HepG2 (cell line): Measurements from ENCODE around the gene SLC28A1. TPM values are rescaled to one million over a fixed set of nuclear protein-coding genes. Genes with fewer than 3 reads are reported as not detected.

ENCODE experiments used
- ARHGAP35 ChIP-seq: sonication (generic); formaldehyde crosslinking; IDR thresholded peaks from 2 replicates; pipeline ENCODE4 v1.9.0; 2022; ENCODE audit warnings: mild to moderate bottlenecking, inconsistent platforms, moderate library complexity, missing genetic modification reagents, borderline replicate concordance
- DMTF1 ChIP-seq: sonication (generic); formaldehyde crosslinking; IDR thresholded peaks from 2 replicates; pipeline ENCODE4 v1.4.0; 2020; ENCODE audit warnings: mild to moderate bottlenecking, missing genetic modification reagents
- DPF2 ChIP-seq: sonication (generic); formaldehyde crosslinking; IDR thresholded peaks from 2 replicates; pipeline ENCODE4 v1.4.0; 2020; ENCODE audit warnings: mild to moderate bottlenecking, low read depth, missing genetic modification reagents, borderline replicate concordance
- EHMT2 ChIP-seq: fragments of 200-600 bp; sonication (generic); IDR thresholded peaks from 2 replicates; pipeline ENCODE4 v1.7.0; 2017; ENCODE audit warnings: antibody characterized with exemption, low read depth, low read length, borderline replicate concordance
- ESRRA ChIP-seq: sonication (generic); formaldehyde crosslinking; IDR thresholded peaks from 2 replicates; pipeline ENCODE4 v1.5.1; 2020; ENCODE audit warnings: mild to moderate bottlenecking, low read depth, missing genetic modification reagents
- KDM4B ChIP-seq: sonication (generic); formaldehyde crosslinking; IDR thresholded peaks from 2 replicates; pipeline ENCODE4 v1.4.0; 2020; ENCODE audit warnings: missing genetic modification reagents
- MEF2D ChIP-seq: sonication (generic); formaldehyde crosslinking; IDR thresholded peaks from 2 replicates; pipeline ENCODE4 v1.5.1; 2020; ENCODE audit warnings: mild to moderate bottlenecking, missing genetic modification reagents
- RBFOX2 ChIP-seq: fragments of 200-400 bp; formaldehyde crosslinking; IDR thresholded peaks from 2 replicates; pipeline ENCODE4 v1.6.1; 2017; ENCODE audit warnings: low read depth, mild to moderate bottlenecking, low read length
- TARDBP ChIP-seq: sonication (generic); formaldehyde crosslinking; IDR thresholded peaks from 2 replicates; pipeline ENCODE4 v1.8.0; 2022; ENCODE audit warnings: mild to moderate bottlenecking, missing genetic modification reagents
- TCF7 ChIP-seq: sonication (generic); IDR thresholded peaks from 2 replicates; pipeline ENCODE4 v1.6.1; 2016; ENCODE audit warnings: antibody characterized with exemption, low read depth
- ZBTB40 ChIP-seq, 2 experiments: fragments of 450-650 bp in 1 of 2; sonication (generic) in 1 of 2; formaldehyde crosslinking in 1 of 2; IDR thresholded peaks; 2 replicates each; pipeline versions ENCODE4 v1.6.1 to v1.8.0; 2016 to 2022; ENCODE audit warnings: antibody characterized with exemption in 1 of 2, mild to moderate bottlenecking in 1 of 2, missing genetic modification reagents in 1 of 2
- ZNF274 ChIP-seq: sonication (generic); formaldehyde crosslinking; IDR thresholded peaks from 2 replicates; pipeline ENCODE4 v1.5.1; 2020; ENCODE audit warnings: mild to moderate bottlenecking, missing genetic modification reagents
- ZNF513 ChIP-seq: sonication (generic); formaldehyde crosslinking; conservative IDR thresholded peaks from 2 replicates; pipeline ENCODE4 v1.5.0; 2020; ENCODE audit warnings: missing genetic modification reagents
- ZNF83 ChIP-seq: sonication (generic); formaldehyde crosslinking; IDR thresholded peaks from 2 replicates; pipeline ENCODE4 v1.4.0; 2020; ENCODE audit warnings: missing genetic modification reagents, mild to moderate bottlenecking, borderline replicate concordance
- polyA plus RNA-seq, 8 experiments: library from polyadenylated mRNA; depleted of rRNA in 3 of 8; stranded (reverse) in 7 of 8; unstranded in 1 of 8; fragments of >200 nt; fragmentation: Illumina TruSeq in 4 of 8; extraction: Trizol in 4 of 8; gene quantifications; 2 replicates each; pipeline versions ENCODE4 v1.2.1 to v1.2.3, GENCODE V29; 2011 to 2016; ENCODE audit warnings: low read depth in 4 of 8, missing spikeins in 1 of 8, mixed read lengths in 1 of 8; ENCODE audit not compliant: insufficient read depth in 1 of 8
- total RNA-seq, 5 experiments: library from RNA; depleted of rRNA; stranded (reverse); fragments of >200 nt; fragmentation: Illumina TruSeq; extraction: Trizol; gene quantifications; 2 replicates each; pipeline ENCODE4 v1.2.3, GENCODE V29; 2016; ENCODE audit warnings: low read depth in 1 of 5

SLC28A1 gene
- total and polyA plus RNA-seq, 2 of the 13 experiments (the other 11 are each of a cell fraction or from before 2014, with no cell fraction given): 0.31 to 5.8 TPM

DNA sequence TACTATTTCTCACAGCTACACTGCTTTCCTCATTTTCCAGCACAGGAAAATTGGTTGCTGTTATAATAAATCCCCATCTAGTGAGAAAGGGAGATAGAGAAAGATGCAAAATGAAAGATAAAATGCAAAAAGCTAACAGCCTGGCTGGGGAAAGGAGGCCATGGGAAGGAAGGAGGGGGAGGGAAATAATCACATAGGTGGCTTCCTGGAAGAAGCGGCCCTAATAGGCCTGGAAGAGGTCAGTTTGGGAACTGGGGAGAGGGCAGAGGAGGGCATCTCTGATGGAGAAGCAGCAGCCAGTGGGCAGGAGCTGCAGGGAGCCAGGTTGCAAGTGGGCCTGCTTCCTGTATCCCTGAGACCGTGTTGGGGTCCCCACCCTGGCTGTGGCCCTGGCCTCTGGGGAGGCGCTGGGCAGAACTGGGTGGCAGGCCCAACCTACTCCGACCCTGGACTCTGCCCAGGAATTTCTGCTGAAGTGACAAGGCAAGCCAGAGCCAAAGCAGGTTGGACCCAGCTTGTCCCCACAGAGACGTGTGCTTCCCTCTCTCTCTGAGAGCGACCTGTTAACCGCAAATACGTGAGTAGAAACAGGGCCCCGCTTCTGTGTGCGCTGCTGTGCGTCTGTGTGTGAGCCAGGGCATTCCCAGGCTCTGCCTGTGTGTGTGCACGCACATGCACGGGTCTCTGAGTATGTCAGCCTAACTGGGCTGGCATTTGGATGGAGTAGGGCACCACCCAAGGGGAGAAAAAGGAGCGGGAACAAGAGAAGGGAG is 1.9 kb downstream of the SLC28A1 start (continued):
- TF ChIP-seq ZBTB40 (IDR thresholded peaks at IDR 0.05) (no peak), ZBTB40 (CRISPR knock-in tag; IDR thresholded peaks at IDR 0.05) (peak; percentile 57; the same call in 1 of the 2 replicates), DPF2 (CRISPR knock-in tag) (peak; percentile 66; the same call in 1 of the 2 replicates), TCF7 (no peak), ARHGAP35 (CRISPR knock-in tag) (no peak), ZNF83 (CRISPR knock-in tag) (0 out of 2 replicates have a peak, but pooled peaks have one; percentile 59), ESRRA (CRISPR knock-in tag) (peak; percentile 57; the same call in 1 of the 2 replicates), RBFOX2 (no peak), MEF2D (CRISPR knock-in tag) (peak; percentile 84), DMTF1 (0 out of 2 replicates have a peak, but pooled peaks have one; percentile 53), KDM4B (CRISPR knock-in tag) (no peak), TARDBP (peak; percentile 85; the same call in 1 of the 2 replicates), ZNF274 (CRISPR knock-in tag) (no peak), ZNF513 (CRISPR knock-in tag) (no peak), EHMT2 (no peak)
